HT-29 (cell line): ENCODE measurements around the gene CENPO. TPM values are rescaled to one million over a fixed set of nuclear protein-coding genes. Genes with fewer than 3 reads are reported as not detected.

ENCODE experiments used
- DNase-seq: peaks from one replicate; pipeline ENCODE4 v3.0.0-alpha.2; 2015; ENCODE audit warnings: low spot score
- total RNA-seq: library from RNA; depleted of rRNA; stranded (reverse); fragments of >200 nt; shearing (Covaris generic); gene quantifications from 2 replicates; pipeline ENCODE4 v1.2.3, GENCODE V29; 2014; rRNA removed

CENPO gene, protein sequence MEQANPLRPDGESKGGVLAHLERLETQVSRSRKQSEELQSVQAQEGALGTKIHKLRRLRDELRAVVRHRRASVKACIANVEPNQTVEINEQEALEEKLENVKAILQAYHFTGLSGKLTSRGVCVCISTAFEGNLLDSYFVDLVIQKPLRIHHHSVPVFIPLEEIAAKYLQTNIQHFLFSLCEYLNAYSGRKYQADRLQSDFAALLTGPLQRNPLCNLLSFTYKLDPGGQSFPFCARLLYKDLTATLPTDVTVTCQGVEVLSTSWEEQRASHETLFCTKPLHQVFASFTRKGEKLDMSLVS
- total RNA-seq, result 24.2 and 30.8 TPM in 2 replicates

DNA sequence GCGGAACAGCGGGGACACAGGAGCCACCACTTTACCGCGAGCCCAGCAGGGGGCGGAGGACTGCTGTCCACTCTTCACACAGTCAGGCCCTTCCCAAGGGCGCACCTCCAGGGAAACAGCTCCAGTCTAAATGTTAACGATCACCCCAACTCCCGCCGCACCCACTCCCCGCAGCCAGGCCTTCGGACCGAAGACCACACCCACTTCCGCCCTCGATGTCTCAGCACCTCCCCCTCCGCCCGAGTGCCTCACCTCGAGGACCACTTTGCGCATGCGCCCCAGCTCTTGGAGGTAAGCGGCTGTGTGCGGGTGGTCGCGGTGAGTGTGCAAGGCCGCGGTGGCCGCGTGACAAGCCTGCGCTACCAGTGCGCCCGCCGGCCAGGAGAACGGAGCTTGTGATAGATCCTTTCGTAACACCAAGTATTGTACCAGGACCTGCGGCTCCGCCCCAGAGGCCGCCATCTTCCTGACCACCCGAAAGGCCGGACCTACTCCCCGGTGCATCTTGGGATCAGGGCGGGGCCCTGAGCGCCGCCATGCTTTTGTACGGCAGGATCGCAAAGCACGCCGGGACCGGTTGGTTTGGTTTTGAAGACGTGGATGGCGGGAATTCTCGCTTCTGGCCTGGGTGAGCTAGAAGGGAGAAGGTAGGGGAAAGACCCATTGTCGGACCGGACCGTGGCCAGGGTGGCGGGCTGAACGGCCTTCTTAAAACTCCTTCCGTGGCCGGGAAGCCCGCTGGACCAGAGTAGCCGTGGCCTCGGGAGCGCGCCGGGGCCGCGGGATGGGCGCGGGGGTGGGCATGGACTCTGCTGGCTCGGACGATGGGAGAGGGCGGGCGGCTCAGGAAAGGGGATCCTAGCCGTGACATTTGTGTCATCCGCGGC is at the start of gene CENPO, which contains the start of gene PTRHD1:
Gene CENPO, plus strand, starts transcription at position 552 of the 887 bp plus-strand sequence. CDS start 495 bp downstream, outside the sequence.
Gene PTRHD1, minus strand, starts transcription at position 518 of the 887 bp plus-strand sequence. Its CDS starts 14 bp downstream, at position 504.
- peak; percentile 97 for DNase-seq

DNA sequence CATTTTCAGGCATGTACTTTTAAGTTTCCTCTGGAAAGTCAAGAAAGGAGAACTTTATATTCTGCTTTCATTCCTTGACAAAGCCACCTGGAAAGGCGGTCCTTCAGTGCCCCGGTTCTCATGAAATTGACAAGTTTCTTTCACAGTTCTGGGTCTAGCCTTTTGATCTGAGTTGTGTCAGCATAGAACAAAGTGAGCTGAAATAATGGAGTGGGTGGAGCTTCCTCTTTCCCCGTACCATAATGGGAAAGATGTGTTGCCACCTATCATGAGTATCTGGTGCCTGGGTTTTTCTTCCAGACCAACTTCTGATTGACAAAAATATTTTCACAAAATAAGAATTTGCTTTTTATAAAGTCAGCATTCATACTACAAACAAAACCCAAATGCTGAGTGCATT is 49.3 kb upstream of the CENPO start:
- no peak for DNase-seq

DNA sequence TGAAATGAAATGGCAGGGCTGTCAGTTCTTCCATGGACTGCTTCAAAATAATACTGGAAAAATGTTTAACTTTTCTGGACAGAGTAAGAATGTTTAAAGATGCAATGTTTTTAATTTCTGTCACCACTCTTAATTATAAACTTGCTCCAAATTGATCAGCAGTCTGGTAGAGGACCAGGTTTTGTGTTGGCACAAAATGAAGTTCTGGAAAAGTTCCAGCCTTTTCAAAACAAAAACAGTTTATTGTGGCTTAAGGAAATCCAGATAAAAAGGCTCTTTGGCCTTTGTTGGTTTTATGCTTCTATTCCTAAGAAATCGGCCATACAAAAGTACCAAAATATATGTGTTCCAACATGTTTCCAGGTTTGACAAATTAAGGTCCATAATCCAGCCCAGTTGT is 48.9 kb upstream of the CENPO start:
- no peak for DNase-seq

GRCh38 chr2:24745825-24746224 is 47.4 kb upstream of the CENPO start:
- DNase-seq, result no peak

DNA sequence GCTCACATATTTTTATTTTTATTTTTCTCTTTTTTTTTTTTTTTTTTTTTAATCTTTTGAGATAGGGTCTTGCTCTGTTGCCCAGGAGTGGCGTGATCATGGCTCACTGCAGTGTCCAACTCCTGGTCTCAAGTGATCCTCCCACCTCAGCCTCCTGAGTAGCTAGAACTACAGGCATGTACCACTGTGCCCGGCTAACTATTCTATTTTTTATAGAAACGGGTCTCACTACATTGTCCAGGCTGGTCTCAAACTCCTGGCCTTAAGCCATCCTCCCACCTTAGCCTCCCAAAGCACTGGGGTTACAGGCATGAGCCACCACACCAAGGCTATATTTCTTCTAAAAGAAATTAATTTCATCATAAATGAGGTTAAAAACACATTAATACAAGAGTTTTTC is 45.9 kb upstream of the CENPO start:
- DNase-seq, result no peak

- DNase-seq, result no peak
Observed at GRCh38 chr2:24749069-24749691, 44.0 kb upstream of the CENPO start.

DNA sequence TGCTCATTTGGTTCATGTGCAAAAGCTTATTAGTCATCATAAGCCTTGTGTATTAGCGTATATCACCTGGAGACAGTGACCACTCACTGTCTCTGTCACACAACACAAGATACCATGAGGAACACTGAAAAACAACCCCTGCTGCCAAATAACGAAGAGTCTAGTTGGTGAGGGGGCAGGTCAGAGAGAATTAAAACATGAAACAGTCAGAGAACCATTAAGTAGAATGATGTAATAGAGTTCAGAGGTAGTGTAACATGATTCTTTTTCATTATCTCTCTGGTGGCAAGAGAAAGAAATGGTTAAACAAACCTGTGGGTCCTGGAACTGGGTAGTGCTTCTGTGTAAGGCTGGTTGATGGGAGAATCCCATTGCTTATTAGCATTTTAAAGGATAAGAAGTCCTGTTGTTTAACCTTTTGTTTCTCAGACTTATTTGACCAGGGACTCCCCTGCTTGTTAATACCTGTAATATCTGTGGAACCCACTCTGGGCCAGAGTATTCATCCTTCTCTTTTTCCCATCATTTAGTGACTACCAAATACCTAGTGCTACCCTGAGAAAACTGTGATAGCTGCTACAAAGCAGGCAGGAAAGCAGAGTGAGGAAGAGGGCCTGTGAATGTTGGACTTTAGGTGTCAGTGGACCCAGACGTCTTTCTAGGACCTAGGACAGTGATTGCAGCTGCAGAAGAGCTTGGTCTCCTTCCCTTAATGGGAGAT is 38.1 kb upstream of the CENPO start:
- no peak for DNase-seq

- DNase-seq, result no peak
Observed at GRCh38 chr2:24756789-24757188, 36.4 kb upstream of the CENPO start.

DNA sequence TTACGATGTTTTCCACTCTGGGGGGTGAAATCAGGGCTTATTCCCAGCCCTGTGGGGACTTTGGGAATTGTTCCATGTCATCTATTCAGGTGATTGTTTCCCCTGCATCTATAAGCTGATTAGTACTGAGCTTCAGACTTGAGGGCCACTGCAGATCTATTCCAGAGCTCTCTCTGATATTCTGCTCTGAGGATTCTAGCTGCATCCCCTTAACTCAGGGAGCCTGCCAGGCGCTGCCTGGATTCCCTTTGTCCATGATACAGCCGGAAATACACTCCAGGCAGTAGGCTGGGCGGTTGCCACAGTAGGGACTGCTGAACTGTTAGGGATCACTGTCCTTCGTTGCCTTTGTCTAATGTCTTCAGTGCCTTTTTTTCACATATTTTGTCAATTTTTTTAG is 31.4 kb upstream of the CENPO start:
- no peak for DNase-seq

DNA sequence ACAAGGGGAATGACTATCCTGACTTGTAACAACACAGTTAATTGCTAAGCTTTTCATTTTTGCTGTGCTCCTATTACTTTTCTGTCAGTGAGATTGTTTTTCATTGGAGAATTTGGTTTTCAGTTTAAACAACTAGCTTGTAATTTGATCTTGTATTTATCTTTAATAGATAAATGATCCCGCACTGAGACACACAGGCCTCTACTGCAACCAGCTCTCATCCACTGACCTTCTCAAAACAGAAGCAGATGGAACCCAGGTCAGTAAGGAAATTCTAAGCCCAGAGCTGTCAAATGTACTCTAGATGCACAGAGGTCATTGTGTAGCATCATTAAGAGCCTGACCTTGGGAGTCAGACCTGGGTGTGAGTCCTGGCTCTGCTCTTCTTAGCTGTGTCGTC is 30.7 kb upstream of the CENPO start:
- DNase-seq, result no peak

DNA sequence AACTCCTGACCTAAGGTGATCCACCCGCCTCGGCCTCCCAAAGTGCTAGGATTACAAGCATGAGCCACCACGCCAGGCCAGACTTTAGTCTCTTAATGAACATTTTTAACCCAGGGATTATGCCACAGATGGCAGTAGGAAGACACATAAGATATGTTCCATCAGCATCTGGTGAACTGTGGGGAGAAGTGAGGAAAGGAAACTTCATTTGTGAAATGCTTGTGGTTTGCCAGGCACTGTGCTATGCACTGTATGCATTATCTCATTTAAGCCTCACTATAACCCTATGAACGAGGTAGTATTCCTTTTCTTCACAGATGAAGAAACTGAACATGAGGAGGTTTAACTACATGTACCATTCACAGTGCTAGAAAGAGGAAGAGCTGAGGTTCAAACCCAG is 29.4 kb upstream of the CENPO start:
- no peak for DNase-seq

- no peak for DNase-seq
Observed at GRCh38 chr2:24766609-24767008, 26.6 kb upstream of the CENPO start.

DNA sequence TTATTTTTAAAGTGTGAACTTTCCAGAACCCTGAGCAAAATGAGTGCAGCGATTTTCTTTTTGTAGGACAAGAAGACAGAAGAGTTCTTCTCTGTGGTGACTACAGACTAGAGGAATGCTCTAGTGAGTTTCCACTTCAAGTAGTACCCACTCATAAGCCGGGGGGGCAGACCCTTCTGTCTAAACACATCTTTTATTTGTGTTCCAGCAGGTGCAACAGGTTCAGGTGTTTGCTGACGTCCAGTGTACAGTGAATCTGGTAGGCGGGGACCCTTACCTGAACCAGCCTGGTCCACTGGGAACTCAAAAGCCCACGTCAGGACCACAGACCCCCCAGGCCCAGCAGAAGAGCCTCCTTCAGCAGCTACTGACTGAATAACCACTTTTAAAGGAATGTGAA is 25.2 kb upstream of the CENPO start:
- DNase-seq, result no peak

DNA sequence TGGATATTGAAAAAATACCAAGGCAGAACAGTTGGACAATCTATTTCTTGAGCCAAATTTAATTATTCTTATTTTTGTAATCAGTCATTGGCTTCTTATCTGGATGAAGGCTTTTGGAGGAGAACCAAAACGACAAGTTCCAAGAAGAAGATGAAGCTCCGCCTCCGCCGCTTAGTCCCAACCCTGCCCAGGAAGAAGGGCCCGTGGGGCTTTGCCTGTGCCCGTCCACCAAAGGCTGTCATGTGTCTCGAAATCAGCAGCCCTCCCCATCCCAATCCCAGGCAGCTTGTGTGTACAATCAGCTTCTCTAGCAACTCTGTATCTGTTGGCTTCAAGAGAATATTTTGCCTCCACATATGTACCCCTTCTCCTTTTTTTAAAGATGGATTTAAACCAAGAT is 24.6 kb upstream of the CENPO start:
- no peak for DNase-seq

- DNase-seq, result no peak
Observed at GRCh38 chr2:24771061-24771460, 22.2 kb upstream of the CENPO start.

GRCh38 chr2:24771764-24772586 is 21.2 kb upstream of the CENPO start:
- DNase-seq, result no peak

- no peak for DNase-seq
Observed at GRCh38 chr2:24774373-24774772, 18.9 kb upstream of the CENPO start.

GRCh38 chr2:24779116-24779515 is 14.1 kb upstream of the CENPO start:
- peak; percentile 37 for DNase-seq

GRCh38 chr2:24783641-24784040 is 9.6 kb upstream of the CENPO start:
- no peak for DNase-seq

DNA sequence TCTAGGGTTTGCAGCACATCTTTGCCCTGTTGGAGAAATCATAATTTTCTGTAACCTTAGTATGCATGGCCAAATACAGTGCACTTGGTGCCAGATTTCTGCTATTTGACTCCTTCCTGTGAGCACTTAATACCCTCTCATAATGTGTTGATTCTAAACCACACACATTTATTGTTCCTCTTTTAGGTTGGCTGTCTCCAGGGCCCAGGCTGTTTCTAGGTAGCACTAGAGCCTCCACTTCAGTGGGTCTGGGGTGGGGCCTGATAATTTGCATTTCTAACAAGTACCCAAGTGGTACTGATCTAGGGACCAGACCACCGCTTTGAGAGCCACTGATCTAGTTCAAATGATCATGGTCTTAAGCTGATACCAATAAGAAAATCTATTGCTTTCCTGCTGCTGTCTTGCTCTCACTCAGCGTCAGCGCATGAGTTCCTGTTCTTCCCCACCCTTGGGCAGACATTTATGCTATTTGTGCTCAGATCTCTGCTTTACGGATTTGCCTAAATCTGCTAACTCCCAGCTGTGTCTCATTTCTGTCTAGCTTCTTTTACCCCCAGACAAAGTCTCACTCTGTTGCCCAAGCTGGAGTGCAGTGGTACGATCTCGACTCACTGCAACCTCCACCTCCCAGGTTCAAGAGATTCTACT is 7.4 kb upstream of the CENPO start:
- no peak for DNase-seq
